ENCODE results near the gene SRD5A2.
A peak's percentile ranks its signal among the peaks of the same experiment; 100 is the strongest.
"Not testable (repeated sequence)": the region's sequence is repeated elsewhere in the genome, so short reads cannot be mapped to it uniquely, and the experiment has no call there.

The SRD5A2 gene

DNA sequence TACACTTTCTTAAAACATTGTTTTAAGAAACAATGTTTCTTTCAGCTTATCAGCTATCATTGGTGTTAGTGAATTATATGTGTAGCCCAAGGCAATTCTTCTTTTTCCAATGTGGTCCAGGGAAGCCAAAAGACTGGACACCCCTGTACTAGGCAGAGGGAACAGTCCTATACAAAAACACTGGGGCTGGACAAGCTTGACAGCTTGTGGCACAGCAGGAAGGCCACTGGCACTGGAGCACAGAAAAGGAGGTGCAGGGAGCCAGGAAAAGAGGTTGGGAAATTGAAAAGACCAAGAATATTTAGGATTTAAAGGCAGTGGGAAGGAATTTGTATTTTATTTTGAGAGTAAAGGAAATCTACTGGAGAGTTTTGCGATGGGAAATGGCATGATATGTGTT lies 47.7 kb downstream of the SRD5A2 start:
- no peak for DNase-seq (ENCODE audit: low read depth in 2 of 2)

- no peak for DNase-seq (ENCODE audit: low read depth in 2 of 2)
These were observed 49.6 kb downstream of the SRD5A2 start for GRCh38 chr2:31531101-31531500.

GRCh38 chr2:31529256-31529655 lies 51.5 kb downstream of the SRD5A2 start:
- DNase-seq (ENCODE audit: low read depth in 2 of 2) = no peak

DNA sequence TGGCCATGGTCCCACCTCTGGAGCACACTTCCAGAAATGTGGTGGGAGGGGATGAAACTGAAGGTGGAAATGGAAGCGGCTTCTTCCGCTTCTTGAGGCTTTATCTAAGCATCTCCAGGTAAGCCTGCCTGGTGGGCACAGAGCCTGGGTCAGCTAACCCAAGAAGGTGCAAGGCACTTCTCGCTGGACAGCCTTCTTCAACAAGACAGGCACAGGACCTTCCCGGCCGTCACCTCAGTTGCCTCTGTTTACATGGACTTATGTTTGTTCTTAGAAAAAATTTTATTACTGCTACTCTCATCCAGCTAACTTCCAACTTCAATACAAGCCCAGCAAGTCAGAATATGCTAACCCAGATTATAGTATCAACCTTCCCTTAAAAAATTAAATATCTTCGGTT lies 51.9 kb downstream of the SRD5A2 start:
- no peak for DNase-seq (ENCODE audit: low read depth in 2 of 2)

DNA sequence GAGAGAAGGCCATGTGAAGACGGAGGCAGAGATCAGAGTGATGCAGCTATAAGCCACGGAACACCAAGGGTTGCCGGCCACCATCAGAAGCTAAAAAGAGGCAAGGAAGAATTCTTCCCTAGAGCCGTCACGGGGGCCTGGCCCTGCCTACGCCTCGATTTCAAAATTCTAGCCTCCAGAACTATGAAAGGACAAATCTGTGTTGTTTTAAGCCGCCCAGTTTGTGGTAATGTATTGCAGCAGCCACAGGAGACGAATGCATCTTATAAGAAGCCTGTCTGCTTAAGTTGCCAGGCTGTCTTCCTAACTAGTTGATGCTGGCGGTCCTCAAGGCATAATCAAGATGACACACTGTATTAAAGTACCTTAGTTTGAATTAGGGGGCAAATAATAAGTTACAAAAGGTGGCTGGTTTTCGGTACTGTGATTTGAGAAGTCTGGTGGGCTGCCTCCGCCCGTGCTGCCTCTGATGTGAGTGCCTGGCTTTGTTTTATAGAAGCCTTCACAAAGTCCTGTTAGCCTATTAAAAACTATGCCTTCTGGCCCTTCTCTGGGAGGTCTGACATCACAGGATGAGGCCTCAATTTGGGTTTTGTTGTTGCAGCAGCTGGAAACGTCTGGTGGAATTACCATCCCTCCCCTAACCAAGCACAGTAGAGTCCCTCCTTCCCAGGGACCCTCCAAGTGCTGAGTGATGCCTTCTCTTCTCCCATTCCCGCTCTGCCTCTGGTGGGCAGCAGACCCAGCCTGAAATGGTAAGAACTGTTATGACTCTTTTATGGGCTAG lies 53.6 kb downstream of the SRD5A2 start:
- no peak for DNase-seq (ENCODE audit: low read depth in 2 of 2)

DNA sequence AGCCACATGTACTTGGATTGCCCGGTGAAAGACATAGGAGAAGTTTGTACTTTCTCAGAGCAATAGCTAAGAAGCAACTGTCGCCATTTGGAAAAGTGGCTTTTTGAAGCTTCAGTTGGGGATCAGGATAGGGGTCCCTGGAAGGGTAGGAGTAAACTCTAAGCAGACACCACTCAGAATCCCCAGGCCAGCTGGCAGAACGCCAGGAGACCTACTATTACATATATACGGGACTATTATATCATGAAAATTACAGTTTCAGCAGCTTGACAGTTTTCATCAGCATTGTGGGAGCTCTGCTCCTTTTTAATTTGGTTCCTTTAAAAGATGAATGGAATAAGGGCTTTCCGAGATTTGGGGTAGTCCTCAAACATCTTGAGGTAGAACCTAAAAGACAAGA lies 54.9 kb downstream of the SRD5A2 start:
- DNase-seq (ENCODE audit: low read depth in 2 of 2) = no peak

DNA sequence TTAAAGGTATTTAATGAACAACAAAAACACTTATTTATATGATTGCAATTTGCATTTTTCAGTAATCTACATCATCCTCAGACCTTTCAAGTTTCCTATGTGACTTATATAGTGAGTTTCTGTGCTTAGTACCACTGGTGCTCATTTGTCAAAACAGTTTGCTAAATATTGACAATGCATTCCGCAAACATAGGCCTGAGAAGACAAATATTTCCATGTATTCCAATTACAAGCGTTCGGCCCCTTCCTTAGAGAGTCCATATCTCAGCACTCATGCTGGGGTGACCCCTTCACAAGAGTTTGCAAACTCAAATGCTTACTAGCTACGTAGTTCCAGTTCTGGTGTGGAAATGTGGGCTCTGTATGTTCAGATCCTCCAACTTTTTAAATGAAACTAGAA lies 56.1 kb downstream of the SRD5A2 start:
- no peak for DNase-seq (ENCODE audit: low read depth in 2 of 2)

GRCh38 chr2:31523871-31524492 lies 56.8 kb downstream of the SRD5A2 start:
- peak; percentile 4 to 16 for DNase-seq (ENCODE audit: low read depth in 2 of 2)

- DNase-seq (ENCODE audit: low read depth in 2 of 2) = no peak
These were observed 58.0 kb downstream of the SRD5A2 start for GRCh38 chr2:31522786-31523185.

DNA sequence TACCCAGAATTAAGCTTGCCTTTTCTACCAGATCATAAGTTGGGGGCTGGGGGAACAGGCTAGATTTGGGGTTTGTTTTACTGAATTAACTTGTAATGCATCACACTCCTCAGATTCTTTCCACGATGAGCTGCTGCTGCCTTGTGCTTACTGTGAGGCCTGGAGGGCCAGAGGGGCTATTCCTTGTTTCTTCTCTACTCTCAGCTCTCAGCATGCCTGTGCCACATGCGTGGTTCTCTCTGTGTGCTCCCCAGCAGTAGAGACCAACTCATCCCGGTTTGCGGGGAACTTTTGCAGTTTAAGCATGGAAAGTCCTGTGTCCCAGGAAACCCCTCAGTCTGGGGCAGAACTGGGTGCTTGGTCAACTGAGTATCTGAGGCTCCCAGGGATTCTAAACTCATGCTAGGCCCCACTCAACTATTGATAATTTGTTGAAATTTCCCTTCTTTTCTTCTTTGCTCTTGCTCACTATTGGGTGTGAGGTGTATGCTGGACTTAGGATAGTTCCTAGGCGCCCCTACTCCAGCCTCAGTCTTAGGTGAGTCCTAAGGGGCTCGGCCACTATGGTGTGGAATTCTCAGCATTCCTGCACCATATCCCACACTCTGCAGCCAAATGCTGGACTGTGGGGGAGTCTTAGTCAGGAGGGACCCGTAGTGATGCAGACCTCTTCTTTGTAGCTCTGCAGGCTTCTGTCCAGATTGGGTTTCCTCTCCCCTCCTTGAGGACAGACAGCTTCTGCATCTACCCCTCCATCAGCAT lies 63.1 kb downstream of the SRD5A2 start:
- no peak for DNase-seq (ENCODE audit: low read depth in 2 of 2)

DNA sequence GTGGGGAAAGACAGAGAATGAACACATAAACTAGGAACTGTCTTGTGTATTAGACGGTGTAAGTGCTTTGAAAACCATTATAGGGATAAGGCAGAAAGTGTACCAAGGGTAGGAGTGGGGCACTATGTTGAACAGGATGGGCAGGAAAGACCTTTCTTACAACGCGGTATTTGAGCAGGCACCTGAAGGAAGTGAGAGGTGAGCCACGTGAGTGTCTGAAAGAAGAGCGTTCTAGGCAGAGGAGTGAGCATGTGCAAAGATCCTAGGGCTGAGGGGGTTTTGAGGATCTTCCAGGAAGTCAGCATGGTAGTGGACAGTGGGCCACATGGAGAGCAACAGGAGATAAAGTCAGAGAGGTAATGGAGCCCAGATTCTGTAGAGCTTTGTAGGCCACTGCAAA lies 65.2 kb downstream of the SRD5A2 start:
- DNase-seq (ENCODE audit: low read depth in 2 of 2) = no peak

DNA sequence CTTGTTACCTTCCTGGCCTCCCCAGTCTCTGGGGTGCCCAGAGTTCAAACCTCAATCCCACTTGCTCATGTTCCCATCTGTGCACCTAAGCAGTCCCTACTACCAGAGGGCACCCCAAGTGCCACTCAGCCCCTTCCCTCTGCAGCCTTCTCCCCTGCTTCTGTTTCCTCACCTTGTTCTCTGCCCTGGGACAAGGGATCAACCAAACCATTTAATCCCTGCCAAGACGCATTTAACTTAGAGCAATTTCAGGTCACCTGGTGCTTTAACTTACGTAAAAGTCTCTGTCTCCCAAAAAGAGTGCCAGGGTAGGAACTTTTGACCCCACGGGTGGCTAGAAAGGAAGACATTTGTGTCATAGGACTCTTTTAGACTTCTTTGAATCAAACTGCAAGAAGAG lies 67.2 kb downstream of the SRD5A2 start:
- DNase-seq (ENCODE audit: low read depth in 2 of 2) = no peak

DNA sequence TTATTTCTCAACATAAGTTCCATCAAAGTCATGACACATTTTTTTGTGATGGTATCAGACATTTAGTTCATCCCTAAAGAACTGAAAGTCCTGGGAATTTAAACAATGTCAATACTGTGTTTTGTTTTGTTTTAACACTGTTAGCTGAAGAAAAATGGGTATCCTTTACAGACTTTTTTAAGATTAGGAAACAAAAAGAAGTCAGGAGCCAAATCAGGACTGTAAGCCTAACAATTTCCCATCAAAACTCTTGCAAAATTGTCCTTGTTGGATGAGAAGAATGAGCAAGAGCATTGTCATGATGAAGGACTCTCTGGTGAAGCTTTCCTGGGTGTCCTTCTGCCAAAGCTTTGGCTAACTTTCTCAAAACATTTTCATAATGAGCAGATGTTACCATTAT lies 69.4 kb downstream of the SRD5A2 start:
- DNase-seq (ENCODE audit: low read depth in 2 of 2) = no peak

GRCh38 chr2:31505111-31505510 lies 75.6 kb downstream of the SRD5A2 start:
- DNase-seq (ENCODE audit: low read depth in 2 of 2) = no peak

GRCh38 chr2:31504311-31504710 lies 76.4 kb downstream of the SRD5A2 start:
- DNase-seq (ENCODE audit: low read depth in 2 of 2) = no peak

- not testable (repeated sequence) for DNase-seq (ENCODE audit: low read depth in 2 of 2)
These were observed 84.3 kb downstream of the SRD5A2 start for GRCh38 chr2:31496451-31496874.

GRCh38 chr2:31489339-31489738 lies 91.4 kb downstream of the SRD5A2 start:
- DNase-seq (ENCODE audit: low read depth in 2 of 2) = not testable (repeated sequence)

- no peak for DNase-seq (ENCODE audit: low read depth in 2 of 2)
These were observed 97.5 kb downstream of the SRD5A2 start for GRCh38 chr2:31483246-31483645.

- DNase-seq (ENCODE audit: low read depth in 2 of 2) = no peak
These were observed 104.1 kb downstream of the SRD5A2 start for GRCh38 chr2:31476511-31477180.

GRCh38 chr2:31475692-31476091 lies 105.0 kb downstream of the SRD5A2 start:
- DNase-seq (ENCODE audit: low read depth in 2 of 2) = no peak

DNA sequence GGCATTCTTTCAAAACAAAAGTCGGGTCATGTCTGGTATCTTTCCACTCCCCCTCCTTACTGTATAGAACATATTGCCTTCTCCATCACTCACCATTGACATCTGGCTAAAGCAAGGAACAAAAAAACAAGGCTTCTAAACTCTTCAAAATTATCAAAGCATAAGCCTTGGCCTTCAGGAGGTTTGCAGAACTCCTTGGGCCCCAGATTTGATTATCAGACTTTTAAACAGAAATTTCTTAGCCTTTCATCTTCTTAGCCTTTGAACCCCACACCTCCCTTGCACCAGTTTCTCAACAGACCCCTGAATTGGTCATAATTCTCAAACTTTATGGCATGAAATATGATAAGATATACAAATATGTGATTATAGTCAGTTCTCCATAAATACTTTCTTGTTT lies 106.4 kb downstream of the SRD5A2 start:
- DNase-seq (ENCODE audit: low read depth in 2 of 2) = no peak
